ENCODE results near the gene TMEM59. TPM values are rescaled to one million over a fixed set of nuclear protein-coding genes. Genes with fewer than 3 reads are reported as not detected.
"Not testable (repeated sequence)": the region's sequence is repeated elsewhere in the genome, so short reads cannot be mapped to it uniquely, and the experiment has no call there.

TMEM59 gene
- polyA plus RNA-seq (ENCODE audit: insufficient read length) = 357 TPM
- long read RNA-seq, donor 1, full-length matches to known transcripts = 258 of 365 reads
- long read RNA-seq, donor 1, partial matches to known transcripts = 77 of 365 reads
- long read RNA-seq, donor 1, other reads (novel, unspliced or antisense) = 30 of 365 reads
- long read RNA-seq, donor 2, full-length matches to known transcripts = 185 of 224 reads
- long read RNA-seq, donor 2, partial matches to known transcripts = 5 of 224 reads
- long read RNA-seq, donor 2, other reads (novel, unspliced or antisense) = 34 of 224 reads
- long read RNA-seq, donor 3, full-length matches to known transcripts = 132 of 159 reads
- long read RNA-seq, donor 3, partial matches to known transcripts = 27 of 159 reads
- long read RNA-seq, donor 3, other reads (novel, unspliced or antisense) = 0 of 159 reads
- long read RNA-seq, donor 4, full-length matches to known transcripts = 72 of 72 reads
- long read RNA-seq, donor 4, partial matches to known transcripts = 0 of 72 reads
- long read RNA-seq, donor 4, other reads (novel, unspliced or antisense) = 0 of 72 reads
- long read RNA-seq, donor 5, full-length matches to known transcripts = 610 of 726 reads
- long read RNA-seq, donor 5, partial matches to known transcripts = 22 of 726 reads
- long read RNA-seq, donor 5, other reads (novel, unspliced or antisense) = 94 of 726 reads
- long read RNA-seq, donor 6, full-length matches to known transcripts = 228 of 278 reads
- long read RNA-seq, donor 6, partial matches to known transcripts = 50 of 278 reads
- long read RNA-seq, donor 6, other reads (novel, unspliced or antisense) = 0 of 278 reads
- long read RNA-seq, donor 7, full-length matches to known transcripts = 237 of 405 reads
- long read RNA-seq, donor 7, partial matches to known transcripts = 148 of 405 reads
- long read RNA-seq, donor 7, other reads (novel, unspliced or antisense) = 20 of 405 reads
- long read RNA-seq, donor 8, full-length matches to known transcripts = 230 of 297 reads
- long read RNA-seq, donor 8, partial matches to known transcripts = 67 of 297 reads
- long read RNA-seq, donor 8, other reads (novel, unspliced or antisense) = 0 of 297 reads

DNA sequence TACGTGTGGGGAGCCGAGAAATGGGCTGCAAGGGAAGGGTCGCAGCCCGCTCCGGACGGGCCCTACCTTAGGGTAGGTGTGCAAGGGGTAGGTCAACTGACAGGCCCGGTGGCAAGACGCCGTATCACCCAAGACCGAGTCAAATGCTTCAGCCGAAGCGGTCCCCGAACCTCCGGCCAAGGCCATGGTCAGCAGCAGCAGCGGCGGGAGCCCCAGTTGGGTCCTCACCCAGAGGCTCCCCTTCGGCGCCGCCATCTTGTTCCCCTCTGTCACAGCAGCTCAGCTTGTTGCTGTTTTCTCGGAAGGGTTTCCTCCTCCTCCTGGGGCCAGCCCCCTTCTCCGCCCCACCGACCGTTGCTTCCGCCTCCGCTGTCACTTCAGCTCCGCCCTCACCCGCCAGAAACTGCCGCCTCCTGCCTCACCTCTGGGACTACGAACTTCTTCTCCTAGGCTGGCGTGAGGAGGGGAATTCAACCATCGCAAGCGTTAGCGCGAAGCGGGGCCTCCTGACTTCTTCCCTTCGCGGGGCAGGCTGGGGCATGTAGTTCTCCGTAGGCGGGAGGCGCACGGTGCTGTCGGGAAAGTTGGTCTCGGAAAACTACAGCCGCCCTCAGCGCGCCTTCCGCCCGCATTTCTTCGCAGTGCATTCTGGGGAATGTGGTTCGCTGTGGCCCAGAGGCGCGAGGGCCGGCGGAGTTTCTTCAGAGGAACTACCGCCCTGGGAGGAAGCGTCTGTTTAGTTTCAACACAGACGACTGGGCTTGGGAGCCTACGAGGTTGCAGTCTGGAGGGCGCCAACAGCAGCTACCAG, at the start of gene TMEM59, which contains the start of gene TCEANC2:
TSS of gene TMEM59 (minus strand) at position 271 of the 811 bp plus-strand sequence. CDS start at position 255, 16 bp downstream.
TSS of gene TCEANC2 (plus strand) at position 675 of the 811 bp plus-strand sequence. CDS start 815 bp downstream, outside the sequence.
- peak; percentile 98 for DNase-seq

DNA sequence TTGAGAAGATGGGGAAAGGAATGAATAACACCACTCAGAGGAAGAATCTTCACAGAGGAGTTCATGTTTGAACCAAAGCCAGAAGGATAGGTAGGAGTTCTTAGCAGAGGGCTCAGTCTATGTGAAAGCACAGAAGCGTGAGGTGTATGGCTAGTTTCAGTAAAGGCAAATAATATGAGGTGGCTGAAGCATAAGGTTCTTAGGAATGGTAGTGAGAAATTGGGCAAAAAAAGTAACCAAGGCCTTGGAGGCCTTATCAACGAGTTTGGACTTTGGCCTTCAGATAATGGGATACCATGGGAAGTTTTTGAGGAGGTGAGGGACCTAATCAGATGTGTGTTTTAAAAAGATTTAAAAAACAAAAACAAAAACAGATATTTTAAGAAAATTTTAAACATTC, 47.5 kb upstream of the TMEM59 start:
- no peak for DNase-seq

- DNase-seq = no peak
Observed at GRCh38 chr1:54099061-54099610, 46.1 kb upstream of the TMEM59 start.

- DNase-seq = no peak
Observed at GRCh38 chr1:54096877-54097240, 43.9 kb upstream of the TMEM59 start.

DNA sequence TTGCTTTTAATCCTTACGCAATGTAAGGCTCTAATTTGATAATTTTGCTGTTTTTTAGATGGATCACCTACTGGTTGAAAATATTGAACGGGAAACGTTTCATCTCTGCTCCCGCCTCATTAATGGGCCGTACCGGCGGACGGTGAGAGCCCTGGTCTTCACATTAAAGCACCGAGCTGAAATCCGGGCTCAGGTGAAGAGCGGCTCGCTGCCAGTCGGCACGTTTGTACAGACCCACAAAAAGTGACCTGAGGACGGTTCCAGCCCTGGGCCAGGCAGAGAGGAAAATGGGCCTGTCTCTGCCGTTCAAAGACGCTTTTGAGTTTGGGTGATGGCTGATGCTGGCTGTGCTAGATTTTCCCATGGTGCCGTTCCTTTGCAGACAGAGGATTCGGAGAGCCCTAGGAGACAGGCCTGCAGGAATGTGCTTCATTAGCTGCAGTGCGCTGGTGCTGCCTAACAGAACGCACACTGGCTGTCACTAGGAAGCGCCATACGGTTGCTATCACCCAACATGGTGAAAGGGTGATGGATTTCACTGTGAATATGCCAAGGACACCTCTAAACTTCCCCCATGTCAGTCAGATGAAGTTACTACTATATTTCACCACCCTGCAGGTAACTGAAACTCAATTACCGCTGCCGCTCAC, 43.3 kb upstream of the TMEM59 start:
- DNase-seq = no peak

DNA sequence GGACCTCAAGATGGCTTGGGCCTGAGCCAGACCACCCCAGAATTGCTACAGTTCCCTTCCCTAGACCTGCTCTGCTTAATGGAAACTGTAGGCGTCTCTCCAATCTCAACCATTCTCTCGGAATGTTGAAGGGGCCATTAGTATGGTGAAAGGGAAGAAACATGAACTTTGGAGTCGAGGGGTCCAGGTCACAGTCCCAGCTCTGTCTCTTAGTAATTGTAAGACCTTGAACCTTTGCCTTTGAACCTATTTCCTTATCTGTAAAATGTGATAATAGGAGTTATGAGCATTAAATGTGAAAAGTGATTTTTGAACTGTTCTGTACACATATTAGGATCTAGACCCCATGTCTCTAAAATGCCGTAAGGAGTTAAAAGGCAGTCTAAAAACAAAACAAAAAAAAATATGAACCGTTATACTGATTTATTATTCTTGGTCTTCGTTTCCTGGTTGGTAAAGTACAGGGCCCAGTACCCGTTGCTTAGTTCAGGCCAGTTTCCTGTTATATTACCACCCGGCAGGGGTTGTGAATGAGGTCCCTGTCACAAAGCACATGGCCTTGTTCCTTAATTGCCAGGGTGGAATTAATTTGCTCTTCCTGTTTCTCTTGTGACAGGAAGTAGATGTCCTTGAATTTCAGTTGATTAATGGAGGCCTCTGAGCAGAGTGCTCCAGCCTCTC, 42.7 kb upstream of the TMEM59 start:
- DNase-seq = no peak

DNA sequence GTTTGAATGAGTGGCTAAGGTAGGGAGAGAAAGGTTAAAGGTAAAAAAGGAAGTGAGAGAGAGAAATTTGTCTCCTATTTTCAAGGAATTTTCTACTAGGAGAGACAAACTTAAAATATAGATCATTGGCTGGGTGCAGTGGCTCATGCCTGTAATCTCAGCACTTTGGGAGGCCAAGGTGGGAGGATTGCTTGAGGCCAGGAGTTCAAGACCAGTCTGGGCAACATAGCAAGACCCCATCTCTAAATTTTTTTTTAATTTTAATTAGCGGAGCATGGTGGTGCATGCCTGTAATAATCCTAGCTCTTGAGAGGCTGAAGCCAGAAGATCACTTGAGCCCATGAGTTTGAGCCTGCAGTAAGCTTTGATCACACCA, 41.7 kb upstream of the TMEM59 start:
- not testable (repeated sequence) for DNase-seq

DNA sequence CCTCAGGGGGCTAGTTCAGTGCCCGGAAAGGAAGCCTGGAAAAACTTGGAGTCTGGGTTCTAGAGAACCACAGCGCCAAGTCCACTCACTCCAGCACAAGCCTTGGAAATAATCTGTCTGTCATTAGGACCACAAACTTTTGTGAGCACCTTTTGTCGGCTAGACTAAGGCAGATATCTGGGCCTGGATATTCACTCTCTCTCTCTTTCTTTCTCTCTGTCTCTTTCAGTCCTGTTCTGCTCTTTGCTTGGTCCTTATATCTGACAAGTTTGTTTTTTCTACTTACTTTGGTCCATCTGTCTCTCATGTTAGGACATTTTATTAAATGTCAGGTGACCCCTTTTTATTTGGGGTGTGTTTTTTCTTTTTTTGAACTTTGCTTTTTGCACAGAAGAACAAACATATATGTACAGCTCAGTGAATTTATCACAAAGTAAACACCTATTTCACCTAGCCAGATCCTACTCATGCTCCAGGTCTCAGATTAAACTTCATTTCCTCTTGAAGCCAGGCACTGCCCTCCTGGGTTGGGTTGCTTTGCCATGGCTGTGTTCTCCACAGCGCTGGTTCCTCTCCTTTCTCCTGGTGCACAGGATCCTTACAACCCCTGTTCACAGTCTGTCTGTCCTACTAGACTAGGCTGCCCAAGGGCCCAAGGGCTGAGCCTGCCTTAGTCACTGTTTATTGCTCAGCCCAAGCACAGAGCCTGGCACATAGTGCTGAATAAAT, 41.2 kb upstream of the TMEM59 start:
- DNase-seq = no peak

GRCh38 chr1:54091666-54092065, 38.7 kb upstream of the TMEM59 start:
- no peak for DNase-seq

GRCh38 chr1:54088385-54088784, 35.4 kb upstream of the TMEM59 start:
- no peak for DNase-seq

DNA sequence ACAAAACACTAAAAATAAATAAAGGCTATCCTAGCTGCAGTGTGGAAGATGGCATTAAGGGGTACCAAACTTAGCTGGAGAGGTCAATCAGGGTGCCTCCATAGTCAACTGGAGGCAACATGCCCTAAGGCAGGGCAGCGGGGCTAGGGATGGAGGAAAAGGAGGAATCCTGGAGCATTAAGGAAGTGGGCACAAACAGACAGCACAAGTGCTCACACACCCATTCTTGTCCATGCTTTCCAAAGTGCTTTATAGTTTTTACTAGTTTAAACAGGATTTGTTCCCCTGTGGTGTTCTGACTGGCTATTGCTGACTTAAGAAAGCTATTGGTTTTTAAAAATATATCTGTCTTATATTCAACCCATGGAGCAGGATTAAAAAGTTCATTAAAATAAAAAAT, 33.8 kb upstream of the TMEM59 start:
- DNase-seq = no peak

DNA sequence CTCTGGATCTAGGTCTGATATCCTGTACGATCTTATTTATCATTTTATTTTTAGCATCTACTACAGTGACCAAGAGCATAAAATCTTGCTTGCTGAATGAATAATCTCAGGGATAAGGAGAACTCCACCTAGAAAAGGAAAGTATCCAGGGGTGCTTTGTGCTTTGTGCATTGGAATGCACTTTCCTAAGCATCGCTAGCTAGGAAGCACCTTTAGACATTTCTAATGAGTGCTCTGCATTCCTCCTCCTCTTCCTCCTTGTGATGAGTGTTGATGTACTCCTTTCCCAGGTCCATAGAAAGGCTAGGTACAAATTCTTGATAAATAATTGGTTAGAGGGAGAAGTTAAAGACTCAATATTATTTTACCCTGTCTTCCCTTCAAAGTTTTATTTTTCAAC, 31.8 kb upstream of the TMEM59 start:
- DNase-seq = no peak

DNA sequence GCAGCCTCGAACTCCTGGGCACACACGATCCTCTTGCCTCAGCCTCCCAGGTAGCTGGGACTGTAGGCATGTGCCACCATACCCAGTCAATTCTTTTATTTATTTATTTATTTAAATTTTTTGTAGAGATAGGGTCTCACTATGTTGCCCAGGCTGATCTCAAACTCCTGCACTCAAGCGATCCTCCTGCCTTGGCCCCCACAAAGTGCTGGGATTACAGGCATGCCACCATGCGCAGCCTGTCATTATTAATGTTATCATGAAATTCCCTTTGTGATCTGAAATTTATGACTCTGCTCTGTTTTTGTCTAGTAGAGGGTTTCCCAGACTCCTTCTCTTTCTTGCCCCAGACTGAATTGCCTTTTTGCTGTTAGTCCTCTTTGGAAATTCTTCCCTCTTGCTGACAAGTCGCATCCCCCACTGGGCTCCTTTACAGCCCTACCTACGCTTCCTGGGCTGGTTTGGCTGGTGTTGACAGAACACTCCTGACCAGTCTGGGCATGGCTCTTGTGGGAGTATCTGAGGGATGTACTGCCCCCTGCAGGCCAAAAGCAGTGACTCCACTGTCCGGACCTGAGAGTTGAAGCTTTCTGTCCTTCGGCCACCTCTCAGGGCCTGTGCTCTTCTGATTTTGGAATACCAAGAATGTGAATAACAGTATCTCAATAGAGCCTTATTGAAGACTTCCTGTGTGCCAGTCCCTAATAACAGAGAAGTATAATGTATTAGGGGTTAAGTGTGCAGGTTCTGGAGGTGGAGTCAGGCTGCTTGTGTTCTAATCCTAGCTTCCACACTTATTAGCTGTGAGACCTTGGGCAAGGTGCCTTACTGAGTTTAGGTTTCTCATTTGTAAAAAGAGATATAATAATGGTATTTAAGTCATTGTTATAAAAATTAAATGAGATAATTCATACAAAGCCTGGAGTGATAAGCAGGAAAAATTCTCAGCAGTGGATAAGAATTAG, 28.6 kb upstream of the TMEM59 start:
- no peak for DNase-seq

DNA sequence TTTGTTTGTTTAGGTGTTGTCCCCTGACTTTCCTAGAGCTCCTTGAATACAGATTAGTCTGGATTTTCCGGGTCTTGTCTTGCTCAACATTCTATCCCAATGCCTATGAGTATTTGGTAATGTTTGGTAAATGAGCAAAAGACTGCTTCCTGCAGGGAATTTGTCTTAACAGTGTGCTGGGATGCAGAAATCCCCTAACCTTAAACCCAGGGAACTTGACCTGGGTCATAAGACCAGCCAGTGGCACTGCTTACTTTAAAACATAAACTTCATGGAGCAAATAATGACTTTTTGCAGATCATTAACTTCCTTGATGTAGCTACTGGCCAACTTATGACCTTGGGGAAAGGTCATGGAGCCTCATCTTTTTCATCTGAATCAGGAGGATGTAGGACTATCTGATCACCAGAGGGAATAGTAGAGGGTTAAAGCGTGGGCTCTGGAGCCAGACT, 27.6 kb upstream of the TMEM59 start:
- no peak for DNase-seq

DNA sequence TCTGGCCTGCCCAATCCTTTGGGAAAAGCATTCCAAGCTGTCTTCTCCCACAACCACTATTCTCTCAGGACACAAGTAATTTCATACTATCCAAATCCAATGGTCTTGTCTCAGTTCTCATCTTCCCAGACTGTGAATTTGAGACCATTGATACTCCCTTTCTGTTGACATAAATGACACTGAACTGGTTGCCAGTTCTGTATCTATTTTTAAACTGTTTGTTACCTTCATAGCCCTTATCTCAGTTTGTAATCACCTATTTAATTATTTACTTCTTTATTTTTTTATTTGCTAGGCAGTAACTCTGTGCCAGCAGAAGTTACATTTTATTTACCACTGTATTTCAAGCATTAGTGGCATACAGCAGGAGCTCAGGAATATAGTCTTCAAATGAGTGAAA, 24.4 kb upstream of the TMEM59 start:
- no peak for DNase-seq

- peak; percentile 62 for DNase-seq
Observed at GRCh38 chr1:54070171-54070837, 17.3 kb upstream of the TMEM59 start.

GRCh38 chr1:54069791-54070170, 16.8 kb upstream of the TMEM59 start:
- no peak for DNase-seq

GRCh38 chr1:54064299-54064698, 11.3 kb upstream of the TMEM59 start:
- no peak for DNase-seq

All from left kidney (tissue), 8 donors.